GM21367 (cell line): ENCODE measurements around the gene CNTFR.

Experiments used
- ATAC-seq: cut with Tn5 transposase; IDR thresholded peaks from one replicate; pipeline ENCODE4 v1.9.1; 2021; ENCODE audit not compliant: unreplicated experiment

CNTFR gene

DNA sequence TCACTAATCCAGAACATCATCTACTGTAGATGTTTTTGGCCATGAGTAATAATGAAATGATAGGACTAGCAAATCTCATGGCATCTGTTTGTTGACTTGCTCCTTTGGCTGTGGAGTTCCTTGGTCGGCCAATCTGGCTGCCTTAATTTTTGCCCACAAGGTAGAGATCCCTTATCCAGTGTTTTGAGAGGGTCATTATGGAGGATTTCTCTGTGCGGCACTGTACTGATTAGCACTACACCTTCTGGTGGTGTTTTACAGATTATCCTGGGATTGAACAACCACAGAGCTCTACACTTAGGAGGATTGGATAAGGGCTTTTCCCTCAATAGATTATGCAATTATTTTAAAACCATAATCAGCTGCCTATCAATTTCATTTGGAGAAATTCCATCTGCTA, 63.5 kb downstream of the CNTFR start:
- ATAC-seq: no peak

DNA sequence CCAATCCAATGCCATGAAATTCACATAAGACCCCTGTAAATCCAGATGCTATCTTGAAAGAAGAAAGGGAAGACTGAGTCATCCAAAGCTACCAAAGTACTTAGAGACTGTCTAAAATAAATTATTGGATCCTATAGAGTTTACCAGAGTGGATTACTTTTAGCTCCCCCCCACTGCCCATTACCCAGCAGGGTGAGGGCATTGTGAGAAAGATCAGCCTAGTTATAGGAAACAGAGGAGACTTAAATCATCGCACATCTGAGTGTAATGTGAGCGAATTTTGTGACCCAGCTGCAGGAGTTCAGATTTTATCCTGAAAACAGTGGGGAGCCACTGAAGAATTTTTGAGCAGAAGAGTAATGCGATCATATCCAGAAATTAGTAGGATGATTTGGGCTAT, 65.2 kb downstream of the CNTFR start:
- ATAC-seq: no peak

GRCh38 chr9:34522971-34523797, 66.3 kb downstream of the CNTFR start, which contains the start of gene ENHO:
ENHO (minus strand) TSS chr9:34522990; CDS start chr9:34521695, 1,295 bp downstream.
- ATAC-seq: peak; percentile 68

GRCh38 chr9:34522091-34522887, 67.2 kb downstream of the CNTFR start:
- no peak for ATAC-seq

DNA sequence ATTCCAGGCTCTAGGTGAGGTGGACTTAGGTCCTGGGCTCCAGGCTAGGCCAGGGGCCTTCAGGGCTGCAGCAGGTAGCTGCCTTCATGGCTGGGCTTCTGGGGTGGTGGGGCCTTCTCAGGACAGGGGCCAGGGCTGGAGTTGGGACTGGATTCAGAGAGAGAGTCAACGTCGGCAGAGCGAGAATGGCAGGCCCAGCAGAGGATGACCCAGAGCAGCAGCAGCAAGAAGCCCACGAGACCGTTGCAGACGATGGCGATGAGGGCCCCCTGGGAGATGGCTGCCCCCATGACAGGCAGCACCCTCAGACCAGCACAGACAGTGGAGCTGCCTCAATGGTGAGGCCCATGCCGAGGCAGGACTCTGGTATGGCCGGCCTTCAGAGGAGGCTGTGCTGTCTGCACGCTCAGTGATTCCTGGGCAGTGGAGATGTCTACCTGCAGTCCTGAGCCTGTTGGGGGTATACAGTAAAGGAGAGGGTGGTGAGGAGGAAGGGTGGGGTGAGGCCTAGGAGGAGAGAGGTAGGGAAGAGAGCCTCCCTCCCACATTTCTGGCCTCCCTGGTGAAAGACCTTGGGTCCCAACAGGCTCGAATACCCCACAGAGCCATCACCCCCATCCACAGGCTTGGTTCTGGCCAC, 68.0 kb downstream of the CNTFR start:
- ATAC-seq: no peak

DNA sequence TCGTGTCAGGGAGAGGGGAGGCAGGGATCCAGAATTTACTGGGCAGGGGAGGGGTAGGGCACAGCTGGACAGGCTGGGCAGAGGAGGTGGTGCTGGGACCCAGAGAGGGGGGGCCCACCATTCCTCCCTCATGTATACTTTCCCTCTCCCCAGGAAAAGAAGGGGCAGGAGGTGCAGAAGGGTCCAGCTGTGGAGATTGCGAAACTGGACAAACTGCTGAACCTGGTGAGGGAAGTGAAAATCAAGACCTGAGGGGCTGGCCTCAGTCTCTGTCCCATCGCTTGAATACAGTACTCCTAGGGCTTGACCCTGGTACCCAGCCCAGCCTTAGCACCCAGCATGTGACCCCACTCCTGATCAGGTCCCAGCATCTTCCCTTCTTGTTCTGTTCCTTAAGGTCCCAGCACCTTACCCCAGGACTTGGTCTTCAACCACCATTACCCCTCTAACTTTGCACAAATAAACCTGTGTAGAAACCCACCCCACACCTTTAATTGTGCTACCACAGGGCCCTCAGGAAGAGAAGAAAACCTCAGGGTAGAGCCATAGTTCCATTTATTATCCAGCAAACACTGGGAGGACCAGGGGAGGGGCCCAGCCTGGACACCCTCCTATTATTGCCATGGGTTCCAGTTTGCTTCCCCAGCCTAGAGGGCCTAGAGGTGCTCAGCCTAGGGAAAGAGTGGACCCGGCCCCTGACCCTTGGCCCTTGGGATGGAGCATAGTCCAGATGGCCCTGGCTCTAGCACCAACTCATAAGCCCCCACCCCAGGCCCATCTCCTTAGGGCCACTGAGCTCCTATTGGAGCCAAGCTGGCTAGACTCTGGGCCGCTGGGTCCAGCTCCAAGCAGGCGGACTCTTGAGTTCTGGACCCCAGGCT, 68.8 kb downstream of the CNTFR start:
- ATAC-seq: no peak

- ATAC-seq: no peak
These were observed 69.4 kb downstream of the CNTFR start for GRCh38 chr9:34520096-34520495.

DNA sequence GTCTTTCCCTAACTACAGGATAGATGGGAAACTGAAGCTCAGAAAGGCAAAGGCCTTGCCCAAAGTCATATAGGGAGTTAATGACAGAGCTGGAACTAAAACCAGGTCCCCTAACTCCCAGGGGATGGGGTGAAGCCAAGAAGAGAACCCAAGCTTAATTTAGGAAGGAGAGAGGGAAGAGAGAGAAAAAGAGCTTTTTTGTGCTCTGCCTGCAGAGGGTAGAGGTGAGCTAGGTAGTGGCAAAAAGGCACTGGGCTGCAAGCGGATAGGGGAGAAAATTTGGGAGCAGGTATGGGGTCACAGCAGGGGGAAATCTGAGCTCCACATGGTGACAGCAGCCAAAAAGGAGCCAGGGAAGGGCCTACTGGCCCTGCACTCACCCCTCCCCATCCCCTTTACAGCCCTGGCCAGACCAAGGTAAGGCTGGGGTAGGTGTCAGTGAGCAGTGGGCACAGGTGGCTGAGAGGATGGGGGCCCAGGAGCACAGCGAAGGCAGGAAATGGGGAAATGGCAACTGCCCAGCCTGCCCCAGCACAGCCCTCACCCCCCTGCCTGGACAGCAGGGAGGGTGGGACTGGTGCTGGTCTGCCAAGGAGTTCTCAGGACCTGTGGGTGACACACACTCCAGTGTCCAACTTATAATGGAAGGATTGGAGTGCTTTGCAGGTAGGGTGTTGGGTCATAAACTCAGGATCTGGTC, 70.1 kb downstream of the CNTFR start:
- no peak for ATAC-seq

- no peak for ATAC-seq
These were observed 70.6 kb downstream of the CNTFR start for GRCh38 chr9:34518896-34519295.

DNA sequence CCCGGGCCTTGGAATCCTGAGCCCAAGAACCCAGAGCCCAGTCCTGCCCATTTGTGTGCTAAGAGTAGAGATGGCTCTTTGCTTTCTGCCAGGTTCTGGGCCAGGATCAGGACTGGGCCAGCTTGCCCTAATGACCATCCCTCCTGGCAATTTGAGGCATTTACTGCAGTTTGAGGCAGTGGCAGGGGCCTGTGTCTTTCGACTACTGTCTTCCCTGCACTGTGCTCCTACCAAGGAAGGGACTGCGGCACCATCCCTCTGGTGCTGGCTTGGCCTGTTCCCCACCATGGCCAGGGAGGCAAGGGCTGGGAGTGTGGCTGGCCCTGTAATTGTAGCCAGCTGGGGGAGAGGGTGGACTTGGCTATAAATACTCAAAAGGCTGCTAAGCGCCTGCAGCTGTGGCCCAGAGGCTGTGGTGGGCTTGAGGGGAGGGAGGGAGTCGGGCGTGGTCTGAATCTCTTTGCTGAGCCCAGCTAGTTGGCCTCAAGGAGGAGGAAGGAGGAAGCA, 71.4 kb downstream of the CNTFR start:
- no peak for ATAC-seq

GRCh38 chr9:34517185-34517584, 72.3 kb downstream of the CNTFR start:
- ATAC-seq: no peak

- no peak for ATAC-seq
These were observed 73.6 kb downstream of the CNTFR start for GRCh38 chr9:34515959-34516358.

DNA sequence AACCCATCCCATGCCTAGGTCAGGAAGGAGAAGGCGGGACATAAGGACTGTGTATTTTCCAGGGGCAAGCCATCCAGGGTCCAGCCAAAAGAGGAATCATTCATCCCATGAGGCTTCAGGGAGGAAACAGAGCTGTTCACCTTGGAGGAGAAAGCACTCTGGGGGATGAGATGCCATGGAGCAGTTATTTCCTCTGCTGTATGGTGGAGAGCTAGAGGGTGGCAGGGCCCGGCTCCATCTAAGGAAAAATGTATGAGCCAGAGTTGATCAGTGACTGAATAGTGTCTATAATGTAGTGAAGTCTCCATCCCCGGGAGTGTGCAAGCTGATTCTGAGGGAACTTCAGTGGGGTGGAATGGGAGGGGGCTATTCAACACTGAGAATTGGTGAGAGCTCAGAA, 74.7 kb downstream of the CNTFR start:
- no peak for ATAC-seq

DNA sequence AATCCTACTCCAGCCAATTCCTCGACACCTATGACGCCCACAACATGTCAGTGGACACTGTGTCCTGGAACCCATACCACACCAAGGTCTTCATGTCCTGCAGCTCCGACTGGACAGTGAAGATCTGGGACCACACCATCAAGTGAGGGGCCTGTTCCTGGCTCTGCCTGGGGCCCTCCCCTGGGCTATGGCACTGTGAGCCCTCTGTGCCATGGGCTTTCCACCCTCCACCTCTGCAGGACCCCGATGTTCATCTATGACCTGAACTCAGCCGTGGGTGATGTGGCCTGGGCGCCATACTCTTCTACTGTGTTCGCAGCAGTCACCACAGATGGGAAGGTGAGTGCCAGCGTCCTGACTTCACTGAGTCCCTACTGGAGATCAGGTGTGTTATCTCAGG, 75.1 kb downstream of the CNTFR start:
- ATAC-seq: no peak

GRCh38 chr9:34513567-34514214, 75.8 kb downstream of the CNTFR start:
- ATAC-seq: no peak

- ATAC-seq: no peak
These were observed 77.1 kb downstream of the CNTFR start for GRCh38 chr9:34512131-34513078.

GRCh38 chr9:34510497-34511468, 78.7 kb downstream of the CNTFR start:
- ATAC-seq: no peak
